Gastroesophageal sphincter (tissue), 4 donors: Measurements from ENCODE around the gene OPA1. TPM values are rescaled to one million over a fixed set of nuclear protein-coding genes. Genes with fewer than 3 reads are reported as not detected.

Experiments
- small RNA-seq, 4 donors: library from RNA; depleted of rRNA; stranded (forward); fragments of <200 nt; gene quantifications; one replicate each; pipeline ENCODE3, GENCODE V24; 2016
- total RNA-seq, 4 donors: library from RNA; depleted of rRNA; stranded (reverse); fragments of >200 nt; gene quantifications; one replicate each; pipeline ENCODE4 v1.1.0, GENCODE V29; 2016

OPA1 gene
- total RNA-seq, 4 donors from 2014 or later, result 52.6 to 70.4 (median 57.9) TPM

Small RNA genes lying within 50 kb of the gene (small RNA-seq; reads per million reads assigned to genes)
- gene RF00019 (0 reads per million in 4 donors), gene RN7SL447P (0 reads per million in 4 donors)

Other genes with a start within 250 kb of the OPA1 start
- 1 to 10 TPM in 1 of 4 donors, not detected in 3; 1.4 TPM for gene ATP13A5, start 214.5 kb upstream of the OPA1 start, total RNA-seq
- 1 to 10 TPM in 1 of 4 donors, under 1 TPM in 2, not detected in 1; 0.13 to 2.3 (median 0.16) TPM for gene ATP13A4, start 38.3 kb upstream of the OPA1 start, total RNA-seq